Lower lobe of right lung (tissue), 2 donors: ENCODE data around the gene GLI3. TPM values are rescaled to one million over a fixed set of nuclear protein-coding genes. Genes with fewer than 3 reads are reported as not detected.

Source experiments
- ATAC-seq, 2 donors: fragments of 200-7000 bp; cut with Tn5 transposase; one replicate each; pipeline ENCODE4 v1.9.1; 2020 to 2022; ENCODE audit warnings: mild to moderate bottlenecking in 2 of 2, moderate library complexity in 2 of 2
- DNase-seq: peaks from one replicate; pipeline ENCODE4 v3.0.0-alpha.2; 2020
- H3K27ac ChIP-seq: fragments of 200-600 bp; one replicate; pipeline ENCODE4 v1.8.0; 2022
- H3K27me3 ChIP-seq: fragments of 200-600 bp; one replicate; pipeline ENCODE4 v1.8.0; 2022; ENCODE audit warnings: low read depth
- H3K36me3 ChIP-seq: fragments of 200-600 bp; one replicate; pipeline ENCODE4 v1.8.0; 2022; ENCODE audit warnings: mild to moderate bottlenecking
- H3K4me1 ChIP-seq: fragments of 200-600 bp; one replicate; pipeline ENCODE4 v1.8.0; 2022
- H3K4me3 ChIP-seq: fragments of 200-600 bp; one replicate; pipeline ENCODE4 v1.8.0; 2022; ENCODE audit warnings: mild to moderate bottlenecking
- H3K9me3 ChIP-seq: fragments of 200-600 bp; one replicate; pipeline ENCODE4 v1.8.0; 2022
- intact Hi-C: fragments of 100-400 bp; cut with DNase I; formaldehyde crosslinking; loops from one replicate; pipeline ENCODE4 v1.11.0; 2022
- total RNA-seq: library from RNA; stranded (reverse); fragmentation: NEBNext Ultra II Directional; extraction: Animal tissue kit (Norgen Biotek cat#: 25700); gene quantifications from one replicate; pipeline ENCODE4 v1.2.1, GENCODE V29; 2021
- TF ChIP-seq, protein P1 (sequence below): fragments of 200-600 bp; IDR thresholded peaks from one replicate; pipeline ENCODE4 v1.8.0; 2022; ENCODE audit warnings: antibody characterized with exemption, mild to moderate bottlenecking
- donor health status: DM: no; HTN: yes; CAD: no; lungs with severe emphysema.

Gene GLI3
- total RNA-seq, 1 donor from 2014 or later: 20.7 TPM

DNA sequence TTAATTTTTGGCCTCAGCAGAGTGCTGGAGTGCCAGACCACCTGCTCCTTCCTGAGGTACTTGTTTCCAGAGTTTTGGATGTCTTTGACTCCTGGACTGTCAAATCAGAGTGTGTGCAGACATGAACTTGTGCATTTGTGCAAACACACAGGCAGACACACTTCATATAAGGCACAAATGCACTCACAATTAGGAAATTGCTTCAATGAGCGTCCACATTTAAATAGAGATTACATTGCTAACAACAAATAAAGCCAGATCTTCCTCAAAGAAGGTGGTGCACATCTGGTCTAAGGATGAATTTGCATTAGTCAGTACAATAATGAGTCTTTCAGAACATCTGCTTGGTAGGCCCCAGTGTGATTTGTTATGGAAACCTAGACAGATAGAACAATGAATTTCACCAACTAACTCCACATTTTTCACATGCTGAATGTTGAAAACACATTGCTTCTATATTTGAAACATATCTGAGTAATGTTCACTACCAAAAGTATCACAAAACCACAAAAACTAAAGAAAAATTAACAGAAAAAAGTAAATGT, 267.4 kb downstream of the GLI3 start:
- DNase-seq: no peak
- H3K27ac ChIP-seq: no peak overlapping the region
- ATAC-seq: no peak
- no peak overlapping the region for H3K4me3 ChIP-seq
- no peaks in the 10 kb centered on the region for H3K27me3 ChIP-seq
- intact Hi-C loops: no loop called here
- peaks cover 33% of the 10 kb centered on the region for H3K36me3 ChIP-seq
- no peaks in the 10 kb centered on the region for H3K9me3 ChIP-seq
- H3K4me1 ChIP-seq: peaks cover 1% of the 10 kb centered on the region
- TF ChIP-seq, protein P1, sequence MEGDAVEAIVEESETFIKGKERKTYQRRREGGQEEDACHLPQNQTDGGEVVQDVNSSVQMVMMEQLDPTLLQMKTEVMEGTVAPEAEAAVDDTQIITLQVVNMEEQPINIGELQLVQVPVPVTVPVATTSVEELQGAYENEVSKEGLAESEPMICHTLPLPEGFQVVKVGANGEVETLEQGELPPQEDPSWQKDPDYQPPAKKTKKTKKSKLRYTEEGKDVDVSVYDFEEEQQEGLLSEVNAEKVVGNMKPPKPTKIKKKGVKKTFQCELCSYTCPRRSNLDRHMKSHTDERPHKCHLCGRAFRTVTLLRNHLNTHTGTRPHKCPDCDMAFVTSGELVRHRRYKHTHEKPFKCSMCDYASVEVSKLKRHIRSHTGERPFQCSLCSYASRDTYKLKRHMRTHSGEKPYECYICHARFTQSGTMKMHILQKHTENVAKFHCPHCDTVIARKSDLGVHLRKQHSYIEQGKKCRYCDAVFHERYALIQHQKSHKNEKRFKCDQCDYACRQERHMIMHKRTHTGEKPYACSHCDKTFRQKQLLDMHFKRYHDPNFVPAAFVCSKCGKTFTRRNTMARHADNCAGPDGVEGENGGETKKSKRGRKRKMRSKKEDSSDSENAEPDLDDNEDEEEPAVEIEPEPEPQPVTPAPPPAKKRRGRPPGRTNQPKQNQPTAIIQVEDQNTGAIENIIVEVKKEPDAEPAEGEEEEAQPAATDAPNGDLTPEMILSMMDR: no peak

DNA sequence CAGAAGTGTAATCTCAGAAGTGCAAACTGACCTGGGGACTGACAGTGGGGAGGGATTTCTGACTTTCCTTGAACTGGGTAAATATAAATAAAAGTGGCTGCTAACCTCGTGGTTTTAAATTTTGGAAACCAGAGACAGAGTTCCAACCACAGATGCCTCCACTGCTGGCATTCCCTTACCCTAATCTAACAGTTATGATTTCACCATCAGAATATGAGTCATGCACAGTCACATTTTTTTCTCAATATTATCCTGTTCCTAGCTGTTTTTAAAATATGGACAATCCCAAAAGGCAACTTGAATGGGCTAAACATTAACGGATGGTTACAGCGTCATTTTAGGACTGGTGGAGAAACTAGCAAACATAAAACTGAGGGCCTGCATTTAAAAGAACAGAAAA, 269.9 kb downstream of the GLI3 start:
- Histone ChIP-seq H3K36me3 (peaks cover 35% of the 10 kb centered on the region), H3K9me3 (no peaks in the 10 kb centered on the region), H3K27me3 (no peaks in the 10 kb centered on the region), H3K27ac (no peak overlapping the region), H3K4me3 (no peak overlapping the region), H3K4me1 (no peaks in the 10 kb centered on the region)
- TF ChIP-seq, protein P1: no peak
- DNase-seq (no peak), ATAC-seq (no peak)
- intact Hi-C loops: no loop called here

DNA sequence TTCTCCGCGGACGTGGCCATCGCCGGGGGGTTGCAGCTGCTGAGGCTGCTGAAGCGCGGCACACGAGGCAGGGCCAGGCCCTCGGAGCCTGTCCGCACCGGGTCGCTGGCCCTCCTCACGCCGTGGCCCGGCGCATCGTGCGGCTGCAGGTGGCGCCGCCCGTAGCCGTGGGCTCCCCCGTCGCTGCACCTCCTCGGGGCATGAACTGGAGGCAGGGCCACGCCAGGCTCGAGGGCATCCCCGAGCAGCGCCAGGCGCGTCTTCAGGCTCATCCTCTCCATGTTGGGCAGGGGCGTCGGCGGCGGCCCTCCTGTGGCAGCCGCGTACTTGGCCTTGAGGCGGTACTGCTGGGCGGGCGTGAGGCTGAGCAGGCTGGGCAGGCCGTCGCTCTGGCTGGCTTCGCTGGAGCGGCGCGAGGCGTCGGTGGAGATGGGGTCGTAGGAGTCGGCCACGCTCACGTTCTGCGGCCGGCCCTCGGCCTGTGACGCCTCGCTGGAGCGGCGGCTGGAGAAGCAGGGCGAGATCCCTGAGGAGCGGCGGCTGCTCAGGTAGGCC, 271.0 kb downstream of the GLI3 start:
- DNase-seq (no peak), ATAC-seq (no peak)
- no peak overlapping the region for H3K27ac ChIP-seq
- intact Hi-C loops: no loop called here
- peaks cover 28% of the 10 kb centered on the region for H3K36me3 ChIP-seq
- H3K9me3 ChIP-seq: no peaks in the 10 kb centered on the region
- TF ChIP-seq, protein P1: no peak
- H3K27me3 ChIP-seq: no peaks in the 10 kb centered on the region
- H3K4me1 ChIP-seq: no peaks in the 10 kb centered on the region
- no peak overlapping the region for H3K4me3 ChIP-seq

DNA sequence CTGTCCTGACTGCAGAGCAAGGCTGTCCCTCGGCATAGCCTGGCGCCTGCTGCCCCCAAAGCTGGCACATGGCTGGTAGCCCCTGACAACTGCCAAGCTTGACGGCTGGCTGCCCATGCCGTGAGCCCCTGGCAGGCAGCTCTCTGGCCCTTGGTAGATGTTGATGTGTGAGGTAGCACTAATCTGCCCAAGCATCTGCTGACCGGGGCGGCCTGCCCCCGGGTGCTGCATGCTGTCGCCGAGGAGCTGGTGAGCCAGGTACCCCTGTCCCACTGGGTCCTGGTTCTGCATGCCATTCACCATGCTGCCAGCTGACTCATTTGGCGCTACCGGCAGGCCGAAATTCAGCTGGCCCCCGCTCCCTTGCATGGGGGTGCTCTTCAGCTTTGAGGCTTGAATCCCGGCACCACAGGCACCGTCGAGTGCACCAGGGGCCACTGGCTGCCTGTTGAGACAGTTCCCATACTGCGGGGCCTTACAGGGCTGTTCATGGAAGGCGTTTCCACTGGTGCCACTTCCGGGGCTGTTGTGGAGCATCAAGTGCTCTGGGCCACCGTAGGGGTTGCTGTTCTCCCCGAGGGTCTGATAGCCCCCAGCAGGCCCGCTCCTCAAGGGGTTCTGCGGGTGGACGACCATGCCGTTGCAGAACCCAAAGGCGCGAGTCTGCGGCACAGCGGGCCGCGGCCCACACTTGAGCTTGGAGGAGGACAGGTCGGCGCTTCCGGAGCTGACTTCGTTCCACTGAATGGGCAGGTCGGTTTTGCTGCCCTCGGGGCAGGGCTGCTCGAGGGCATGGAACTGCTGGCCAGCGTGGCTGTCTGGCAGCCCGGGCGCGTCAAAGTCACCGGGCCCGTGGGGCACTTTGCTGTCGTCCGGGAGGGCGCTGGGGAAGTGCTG, 271.9 kb downstream of the GLI3 start:
- no peak for ATAC-seq
- H3K9me3 ChIP-seq: no peaks in the 10 kb centered on the region
- no peaks in the 10 kb centered on the region for H3K27me3 ChIP-seq
- peaks cover 28% of the 10 kb centered on the region for H3K36me3 ChIP-seq
- no peak for DNase-seq
- H3K27ac ChIP-seq: no peak overlapping the region
- intact Hi-C loops: no loop called here
- TF ChIP-seq, protein P1: no peak
- no peak overlapping the region for H3K4me3 ChIP-seq
- H3K4me1 ChIP-seq: no peaks in the 10 kb centered on the region

DNA sequence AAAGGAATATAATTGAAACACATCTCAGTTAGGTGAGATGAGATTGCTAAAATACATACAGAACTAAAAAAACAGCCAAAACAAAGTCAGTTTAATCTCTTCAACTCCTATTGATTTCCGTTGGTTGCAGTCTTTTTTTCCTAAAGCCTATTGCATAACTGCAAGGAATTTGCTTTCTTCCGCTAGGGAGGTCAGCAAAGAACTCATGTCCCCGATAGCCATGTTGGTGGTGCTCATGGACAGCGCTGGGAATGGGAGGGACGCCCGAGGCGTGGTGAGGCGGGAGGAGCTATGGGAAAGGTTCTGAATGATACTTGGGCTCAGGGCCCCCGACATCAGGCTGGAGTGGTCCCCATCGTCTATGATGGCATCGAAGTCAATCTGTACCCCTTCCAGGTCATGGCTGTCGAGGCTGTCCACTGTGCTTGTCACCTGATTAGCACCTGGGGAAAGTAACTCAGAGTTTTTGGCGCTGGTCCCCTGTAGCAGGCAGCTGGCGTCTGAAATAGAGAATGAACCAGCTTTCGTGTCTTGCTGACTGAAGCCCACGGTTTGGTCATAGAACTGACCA, 272.7 kb downstream of the GLI3 start:
- intact Hi-C loops: no loop called here
- H3K27ac ChIP-seq: no peak overlapping the region
- ATAC-seq (no peak), DNase-seq (no peak)
- no peak overlapping the region for H3K4me3 ChIP-seq
- peaks cover 28% of the 10 kb centered on the region for H3K36me3 ChIP-seq
- no peaks in the 10 kb centered on the region for H3K27me3 ChIP-seq
- H3K4me1 ChIP-seq: no peaks in the 10 kb centered on the region
- H3K9me3 ChIP-seq: no peaks in the 10 kb centered on the region
- TF ChIP-seq, protein P1: no peak
